Tibial nerve (tissue), 4 donors: ENCODE measurements around the gene ZNF423. TPM values are rescaled to one million over a fixed set of nuclear protein-coding genes. Genes with fewer than 3 reads are reported as not detected.

Experiments used
- DNase-seq, 2 donors: peaks; one replicate each; pipeline ENCODE4 v3.0.0-alpha.2; 2019; ENCODE audit warnings: low spot score in 2 of 2
- H3K27ac ChIP-seq, 4 donors: fragments of 200-600 bp; sonication (generic) in 3 of 4; one replicate each; pipeline ENCODE4 v1.5.1; 2017 to 2019; ENCODE audit warnings: mild to moderate bottlenecking in 1 of 4
- H3K27me3 ChIP-seq, 2 donors: fragments of 200-600 bp; sonication (generic) in 1 of 2; one replicate each; pipeline versions ENCODE4 v1.5.1 to v1.6.0; 2017 to 2019
- H3K36me3 ChIP-seq, 3 donors: fragments of 200-600 bp; sonication (generic); one replicate each; pipeline ENCODE4 v1.5.1; 2018 to 2019
- H3K4me1 ChIP-seq, 4 donors: fragments of 200-600 bp; sonication (generic) in 3 of 4; one replicate each; pipeline ENCODE4 v1.5.1; 2017 to 2019
- H3K4me3 ChIP-seq, 4 donors: fragments of 200-600 bp; sonication (generic) in 3 of 4; one replicate each; pipeline ENCODE4 v1.5.1; 2017 to 2019; ENCODE audit warnings: mild to moderate bottlenecking in 1 of 4, moderate library complexity in 1 of 4
- H3K9me3 ChIP-seq, 4 donors: fragments of 200-600 bp; sonication (generic) in 3 of 4; one replicate each; pipeline ENCODE4 v1.5.1; 2017 to 2019
- CTCF ChIP-seq, 5 experiments: fragments of 200-600 bp in 3 of 5; fragments of 450-650 bp in 2 of 5; sonication (generic) in 3 of 5; IDR thresholded peaks; one replicate each; pipeline ENCODE4 v1.5.1; 2016 to 2019; ENCODE audit warnings: antibody characterized with exemption in 5 of 5, mild to moderate bottlenecking in 3 of 5, moderate library complexity in 2 of 5
- EP300 ChIP-seq, 2 donors: sonication (generic); formaldehyde crosslinking; IDR thresholded peaks; one replicate each; pipeline ENCODE4 v1.6.1; 2017; ENCODE audit warnings: antibody characterized with exemption in 2 of 2, mild to moderate bottlenecking in 1 of 2
- POLR2A ChIP-seq, 2 donors: fragments of 450-650 bp; IDR thresholded peaks; one replicate each; pipeline ENCODE4 v1.6.1; 2017; ENCODE audit warnings: antibody characterized with exemption in 2 of 2, mild to moderate bottlenecking in 2 of 2, moderate library complexity in 2 of 2
- WGBS, 2 donors: methylation state at CpG; one replicate each; pipeline ENCODE4 v1.1.5; 2018; 5-methylcytosine and 5-hydroxymethylcytosine counted together
- total RNA-seq, 4 donors: library from RNA; depleted of rRNA; stranded (reverse); fragments of >200 nt; gene quantifications; one replicate each; pipeline ENCODE4 v1.1.0, GENCODE V29; 2016

Gene ZNF423
- total RNA-seq, 4 donors from 2014 or later = 15.9 to 20.5 (median 18.5) TPM

- Histone ChIP-seq H3K36me3 (no peaks in the 10 kb centered on the region), H3K9me3 (no peaks in the 10 kb centered on the region), H3K27ac (no peak overlapping the region), H3K27me3 (no peaks in the 10 kb centered on the region), H3K4me3 (no peak overlapping the region), H3K4me1 (peaks cover 0 to 11% (median 0%) of the 10 kb centered on the region in 4 donors)
- no peak for DNase-seq
- WGBS, 2 donors = 39 to 50% methylated on average over 4 of the region's 4 CpGs
- TF ChIP-seq POLR2A (IDR thresholded peaks at IDR 0.05) (no peak), CTCF (IDR thresholded peaks at IDR 0.05) (no peak), EP300 (IDR thresholded peaks at IDR 0.05) (no peak)
Observed at GRCh38 chr16:49717689-49718088, 138.2 kb downstream of the ZNF423 start.

DNA sequence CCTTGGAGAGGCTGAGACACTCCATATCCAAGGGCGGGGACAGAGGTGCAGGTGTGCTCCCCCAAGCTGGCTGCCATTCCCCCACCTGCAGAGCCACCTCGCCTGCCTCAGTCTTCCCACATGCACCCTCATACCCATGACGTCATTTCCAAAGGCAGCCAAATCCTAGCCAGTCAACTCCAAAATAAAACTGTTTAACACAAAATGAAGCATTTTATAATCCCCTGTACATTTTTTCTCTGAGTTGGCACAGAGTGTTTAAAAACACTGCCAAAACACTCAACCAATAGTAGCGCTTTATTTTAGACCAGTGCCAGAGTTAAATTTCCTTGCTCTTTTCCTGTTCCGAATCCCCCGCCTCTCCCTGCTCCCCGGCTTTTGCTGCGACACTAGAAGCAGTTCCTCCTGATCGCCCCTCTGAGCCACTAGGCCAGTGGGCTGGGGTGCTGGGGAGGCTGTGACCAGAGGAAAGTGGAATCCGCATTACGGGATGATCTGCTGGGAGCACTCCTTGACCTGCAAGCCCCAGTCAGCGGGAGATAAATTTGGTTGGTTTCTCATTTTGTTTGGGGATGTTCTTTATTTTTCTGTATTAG is 139.5 kb downstream of the ZNF423 start:
- DNase-seq = no peak
- Histone ChIP-seq H3K9me3 (no peaks in the 10 kb centered on the region), H3K4me1 (peaks cover 0 to 11% (median 0%) of the 10 kb centered on the region in 4 donors), H3K36me3 (no peaks in the 10 kb centered on the region), H3K27ac (no peak overlapping the region), H3K4me3 (no peak overlapping the region), H3K27me3 (no peaks in the 10 kb centered on the region)
- TF ChIP-seq CTCF (IDR thresholded peaks at IDR 0.05) (no peak), POLR2A (IDR thresholded peaks at IDR 0.05) (no peak), EP300 (IDR thresholded peaks at IDR 0.05) (no peak)
- WGBS, 2 donors = 55 to 79% methylated on average over 12 of the region's 12 CpGs

DNA sequence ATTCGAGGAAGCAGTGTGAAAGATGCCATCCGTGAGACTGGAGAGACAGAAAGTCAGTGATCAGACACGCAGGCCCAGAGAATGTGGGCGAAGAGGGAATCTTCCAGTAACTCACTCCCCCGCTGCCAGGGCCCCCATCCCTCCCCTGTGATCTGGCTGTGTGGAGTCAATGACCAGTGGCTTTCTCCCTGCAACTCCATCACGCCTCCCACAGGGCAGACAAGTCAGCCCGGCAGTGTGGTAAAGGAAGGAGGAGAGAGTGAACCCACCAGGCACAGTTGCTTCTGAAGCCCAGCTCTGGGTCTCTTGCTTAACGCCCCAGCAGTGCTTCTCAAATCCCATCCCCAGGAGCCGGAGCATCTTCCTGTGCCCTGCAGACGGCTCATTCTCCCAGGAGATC is 142.1 kb downstream of the ZNF423 start:
- Histone ChIP-seq H3K4me3 (no peak overlapping the region), H3K36me3 (no peaks in the 10 kb centered on the region), H3K9me3 (no peaks in the 10 kb centered on the region), H3K27me3 (no peaks in the 10 kb centered on the region), H3K27ac (no peak overlapping the region), H3K4me1 (peaks cover 0 to 11% (median 0%) of the 10 kb centered on the region in 4 donors)
- no peak for TF ChIP-seq EP300 (IDR thresholded peaks at IDR 0.05)
- TF ChIP-seq CTCF (IDR thresholded peaks at IDR 0.05) = no peak
- no peak for TF ChIP-seq POLR2A (IDR thresholded peaks at IDR 0.05)
- 77 to 78% methylated on average over 10 of the region's 10 CpGs for WGBS, 2 donors
- DNase-seq = no peak

GRCh38 chr16:49712542-49712941 is 143.4 kb downstream of the ZNF423 start:
- DNase-seq = no peak
- Histone ChIP-seq H3K27me3 (no peaks in the 10 kb centered on the region), H3K4me3 (no peak overlapping the region), H3K36me3 (no peaks in the 10 kb centered on the region), H3K9me3 (no peaks in the 10 kb centered on the region), H3K27ac (no peak overlapping the region), H3K4me1 (peaks cover 0 to 7% (median 0%) of the 10 kb centered on the region in 4 donors)
- TF ChIP-seq POLR2A (IDR thresholded peaks at IDR 0.05) (no peak), CTCF (IDR thresholded peaks at IDR 0.05) (no peak), EP300 (IDR thresholded peaks at IDR 0.05) (no peak)
- WGBS, 2 donors = 76 to 77% methylated on average over 16 of the region's 16 CpGs

- no peaks in the 10 kb centered on the region for H3K36me3 ChIP-seq
- WGBS, 2 donors = 91 to 95% methylated on average over 9 of the region's 9 CpGs
- no peak for DNase-seq
- no peaks in the 10 kb centered on the region for H3K9me3 ChIP-seq
- no peak overlapping the region for H3K4me3 ChIP-seq
- no peaks in the 10 kb centered on the region for H3K27me3 ChIP-seq
- H3K4me1 ChIP-seq = peaks cover 0 to 6% (median 0%) of the 10 kb centered on the region in 4 donors
- no peak for TF ChIP-seq EP300 (IDR thresholded peaks at IDR 0.05)
- no peak for TF ChIP-seq CTCF (IDR thresholded peaks at IDR 0.05)
- TF ChIP-seq POLR2A (IDR thresholded peaks at IDR 0.05) = no peak
- H3K27ac ChIP-seq = no peak overlapping the region
Observed at GRCh38 chr16:49712106-49712505, 143.8 kb downstream of the ZNF423 start.
